Mononuclear cell (primary cell): Measurements from ENCODE around the gene KIF2C. TPM values are rescaled to one million over a fixed set of nuclear protein-coding genes. Genes with fewer than 3 reads are reported as not detected.

Experiments
- H3K27me3 ChIP-seq: 2 replicates; pipeline ENCODE4 v1.6.0; 2011; ENCODE audit warnings: low read length, control low read depth; ENCODE audit not compliant: insufficient read depth
- H3K4me1 ChIP-seq: 2 replicates; pipeline ENCODE4 v1.5.1; 2011; ENCODE audit warnings: mild to moderate bottlenecking, low read length, control low read depth; ENCODE audit not compliant: insufficient read depth
- H3K4me3 ChIP-seq: 2 replicates; pipeline ENCODE4 v1.5.1; 2011; ENCODE audit warnings: mild to moderate bottlenecking, low read length, moderate library complexity
- H3K9me3 ChIP-seq: 2 replicates; pipeline ENCODE4 v1.5.1; 2011; ENCODE audit warnings: low read depth, mild to moderate bottlenecking, control low read depth, low read length
- total RNA-seq: library from RNA; depleted of rRNA; stranded (reverse); fragments of >200 nt; gene quantifications from one replicate; pipeline ENCODE4 v1.2.3, GENCODE V29; 2012

Gene KIF2C
- total RNA-seq, 1 donor = 0.21 TPM

GRCh38 chr1:44707959-44708831 lies 31.4 kb upstream of the KIF2C start:
- Histone ChIP-seq H3K27me3 (no peaks in the 10 kb centered on the region), H3K4me1 (peaks cover 6% of the 10 kb centered on the region), H3K9me3 (no peaks in the 10 kb centered on the region), H3K4me3 (no peak overlapping the region)

GRCh38 chr1:44713321-44713781 lies 26.3 kb upstream of the KIF2C start:
- Histone ChIP-seq H3K9me3 (no peaks in the 10 kb centered on the region), H3K4me3 (no peak overlapping the region), H3K27me3 (no peaks in the 10 kb centered on the region), H3K4me1 (peaks cover 18% of the 10 kb centered on the region)

GRCh38 chr1:44714532-44714931 lies 25.1 kb upstream of the KIF2C start:
- peaks cover 24% of the 10 kb centered on the region for H3K4me1 ChIP-seq

GRCh38 chr1:44714944-44715571 lies 24.6 kb upstream of the KIF2C start:
- no peak overlapping the region for H3K4me3 ChIP-seq
- peaks cover 29% of the 10 kb centered on the region for H3K4me1 ChIP-seq

More at GRCh38 chr1:44714532-44714931, 25.1 kb upstream of the KIF2C start:
- H3K27me3 ChIP-seq = no peaks in the 10 kb centered on the region
- no peak overlapping the region for H3K4me3 ChIP-seq
- no peaks in the 10 kb centered on the region for H3K9me3 ChIP-seq

DNA sequence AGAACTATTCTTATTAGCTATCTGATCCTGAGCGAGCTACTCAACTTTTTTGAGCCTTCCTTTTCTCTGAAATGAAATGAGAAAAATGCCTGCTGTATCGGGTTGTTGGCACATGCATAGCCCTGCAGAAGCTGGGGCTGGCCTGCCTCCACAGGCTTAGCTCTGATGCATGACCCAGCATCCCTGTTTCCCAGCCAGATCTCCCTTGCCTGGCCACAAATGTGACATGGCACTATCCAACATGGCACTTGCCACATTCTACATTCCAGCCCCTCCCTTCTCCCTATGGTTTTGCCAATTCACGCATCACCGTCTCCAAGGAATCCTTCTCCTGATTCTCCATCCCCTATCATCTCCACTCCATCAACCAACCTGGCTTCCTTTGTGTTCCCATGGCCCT lies 22.5 kb upstream of the KIF2C start:
- Histone ChIP-seq H3K27me3 (no peaks in the 10 kb centered on the region), H3K9me3 (no peaks in the 10 kb centered on the region), H3K4me3 (no peak overlapping the region), H3K4me1 (peaks cover 48% of the 10 kb centered on the region)

More at GRCh38 chr1:44714944-44715571, 24.6 kb upstream of the KIF2C start:
- no peaks in the 10 kb centered on the region for H3K27me3 ChIP-seq
- no peaks in the 10 kb centered on the region for H3K9me3 ChIP-seq

GRCh38 chr1:44717653-44718052 lies 22.0 kb upstream of the KIF2C start:
- Histone ChIP-seq H3K4me3 (no peak overlapping the region), H3K9me3 (no peaks in the 10 kb centered on the region), H3K27me3 (no peaks in the 10 kb centered on the region), H3K4me1 (peaks cover 53% of the 10 kb centered on the region)

GRCh38 chr1:44718091-44718490 lies 21.5 kb upstream of the KIF2C start:
- Histone ChIP-seq H3K27me3 (no peaks in the 10 kb centered on the region), H3K4me3 (no peak overlapping the region), H3K9me3 (no peaks in the 10 kb centered on the region), H3K4me1 (peaks cover 57% of the 10 kb centered on the region)

GRCh38 chr1:44719318-44719717 lies 20.3 kb upstream of the KIF2C start:
- H3K9me3 ChIP-seq = no peaks in the 10 kb centered on the region
- H3K4me1 ChIP-seq = peaks cover 69% of the 10 kb centered on the region
- no peak overlapping the region for H3K4me3 ChIP-seq

GRCh38 chr1:44720281-44720680 lies 19.4 kb upstream of the KIF2C start:
- Histone ChIP-seq H3K9me3 (no peaks in the 10 kb centered on the region), H3K4me3 (no peak overlapping the region), H3K27me3 (no peaks in the 10 kb centered on the region), H3K4me1 (peaks cover 69% of the 10 kb centered on the region)

More at GRCh38 chr1:44719318-44719717, 20.3 kb upstream of the KIF2C start:
- no peaks in the 10 kb centered on the region for H3K27me3 ChIP-seq

- Histone ChIP-seq H3K4me1 (peaks cover 63% of the 10 kb centered on the region), H3K9me3 (no peaks in the 10 kb centered on the region), H3K4me3 (no peak overlapping the region), H3K27me3 (no peaks in the 10 kb centered on the region)
Observed at GRCh38 chr1:44721485-44722361, 17.9 kb upstream of the KIF2C start.

- H3K4me1 ChIP-seq = peaks cover 71% of the 10 kb centered on the region
- no peaks in the 10 kb centered on the region for H3K27me3 ChIP-seq
- H3K9me3 ChIP-seq = no peaks in the 10 kb centered on the region
- peak overlapping the region; percentile 14 for H3K4me3 ChIP-seq
Observed at GRCh38 chr1:44723064-44723463, 16.6 kb upstream of the KIF2C start.

- H3K27me3 ChIP-seq = no peaks in the 10 kb centered on the region
- no peaks in the 10 kb centered on the region for H3K9me3 ChIP-seq
- peak overlapping the region; percentile 14 for H3K4me3 ChIP-seq
- peaks cover 75% of the 10 kb centered on the region for H3K4me1 ChIP-seq
Observed at GRCh38 chr1:44723496-44724295, 15.9 kb upstream of the KIF2C start.

GRCh38 chr1:44724296-44724954 lies 15.2 kb upstream of the KIF2C start:
- Histone ChIP-seq H3K4me3 (peak overlapping the region; percentile 14), H3K9me3 (no peaks in the 10 kb centered on the region), H3K27me3 (no peaks in the 10 kb centered on the region), H3K4me1 (peaks cover 76% of the 10 kb centered on the region)
